HG03045 (cell line): ENCODE results near the gene ZNF282.
"Not testable (repeated sequence)": the region's sequence is repeated elsewhere in the genome, so short reads cannot be mapped to it uniquely, and the experiment has no call there.

Experiments
- ATAC-seq: cut with Tn5 transposase; IDR thresholded peaks from one replicate; pipeline ENCODE4 v1.9.1; 2021; ENCODE audit warnings: mild to moderate bottlenecking, moderate library complexity; ENCODE audit not compliant: unreplicated experiment

Gene ZNF282

DNA sequence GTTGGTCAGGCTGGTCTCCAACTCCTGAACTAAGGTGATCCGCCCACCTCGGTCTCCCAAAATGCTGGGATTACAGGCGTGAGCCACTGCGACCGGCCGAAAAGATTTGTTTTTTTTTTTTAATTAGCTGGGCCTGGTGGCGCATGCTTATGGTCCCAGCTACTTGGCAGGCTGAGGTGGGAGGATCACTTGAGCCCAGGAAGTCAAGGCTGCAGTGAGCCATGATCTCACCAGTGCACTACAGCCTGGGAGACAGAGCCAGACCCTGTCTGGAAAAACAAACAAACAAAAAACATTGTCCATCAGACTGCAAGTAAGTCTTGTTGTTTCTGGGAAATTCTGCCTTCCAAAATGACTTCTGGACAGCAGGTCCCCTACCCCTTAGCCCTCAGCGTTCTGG lies 27.8 kb downstream of the ZNF282 start:
- ATAC-seq: no peak

DNA sequence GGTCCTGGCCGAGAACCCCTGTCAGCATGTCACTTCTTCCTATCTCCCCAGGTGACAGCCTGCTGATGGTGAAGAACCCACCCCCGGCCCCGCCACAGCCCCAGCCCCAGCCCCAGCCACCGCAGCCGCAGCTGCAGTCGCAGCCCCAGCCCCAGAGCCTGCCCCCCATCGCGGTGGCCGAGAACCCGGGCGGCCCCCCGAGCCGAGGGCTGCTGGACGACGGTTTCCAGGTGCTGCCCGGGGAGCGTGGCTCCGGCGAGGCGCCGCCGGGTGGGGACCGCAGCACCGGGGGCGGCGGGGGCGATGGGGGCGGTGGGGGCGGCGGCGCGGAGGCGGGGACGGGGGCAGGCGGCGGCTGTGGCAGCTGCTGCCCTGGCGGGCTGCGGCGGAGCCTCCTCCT lies 28.4 kb downstream of the ZNF282 start:
- no peak for ATAC-seq

DNA sequence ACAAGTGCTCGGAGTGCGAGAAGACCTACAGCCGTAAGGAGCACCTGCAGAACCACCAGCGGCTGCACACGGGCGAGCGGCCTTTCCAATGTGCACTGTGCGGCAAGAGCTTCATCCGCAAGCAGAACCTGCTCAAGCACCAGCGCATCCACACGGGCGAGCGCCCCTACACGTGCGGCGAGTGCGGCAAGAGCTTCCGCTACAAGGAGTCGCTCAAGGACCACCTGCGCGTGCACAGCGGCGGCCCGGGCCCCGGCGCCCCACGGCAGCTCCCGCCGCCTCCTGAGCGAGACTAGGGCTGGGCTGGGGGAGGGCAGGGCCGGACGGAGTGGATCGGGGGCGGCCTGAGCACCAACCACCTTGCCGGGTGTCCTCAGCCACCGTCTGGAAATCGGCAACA lies 29.0 kb downstream of the ZNF282 start:
- no peak for ATAC-seq

- ATAC-seq: no peak
Measured at GRCh38 chr7:149225106-149225505, 29.8 kb downstream of the ZNF282 start.

DNA sequence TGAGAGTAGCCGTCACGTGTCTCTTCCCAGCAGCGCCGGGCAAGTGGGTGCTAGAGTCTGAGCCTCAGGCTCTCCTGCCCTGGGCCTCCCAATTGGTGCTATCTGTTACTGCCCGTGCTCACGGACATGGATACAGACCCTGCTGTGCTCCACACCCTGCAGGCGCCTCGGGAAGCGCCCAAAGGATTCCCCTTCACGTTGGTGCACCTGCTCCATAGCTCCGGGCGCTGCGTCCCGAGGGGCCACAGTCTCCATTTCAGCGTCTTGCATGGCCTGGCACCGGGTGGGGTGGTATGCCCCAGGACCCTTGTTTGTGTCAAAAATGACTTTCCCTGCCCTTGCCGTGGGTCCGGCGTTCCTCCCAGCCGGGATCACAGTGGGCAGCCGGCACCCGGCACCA lies 30.3 kb downstream of the ZNF282 start:
- ATAC-seq: no peak

- ATAC-seq: not testable (repeated sequence)
Measured at GRCh38 chr7:149226366-149226765, 31.0 kb downstream of the ZNF282 start.

GRCh38 chr7:149226840-149227494 lies 31.6 kb downstream of the ZNF282 start:
- no peak for ATAC-seq

DNA sequence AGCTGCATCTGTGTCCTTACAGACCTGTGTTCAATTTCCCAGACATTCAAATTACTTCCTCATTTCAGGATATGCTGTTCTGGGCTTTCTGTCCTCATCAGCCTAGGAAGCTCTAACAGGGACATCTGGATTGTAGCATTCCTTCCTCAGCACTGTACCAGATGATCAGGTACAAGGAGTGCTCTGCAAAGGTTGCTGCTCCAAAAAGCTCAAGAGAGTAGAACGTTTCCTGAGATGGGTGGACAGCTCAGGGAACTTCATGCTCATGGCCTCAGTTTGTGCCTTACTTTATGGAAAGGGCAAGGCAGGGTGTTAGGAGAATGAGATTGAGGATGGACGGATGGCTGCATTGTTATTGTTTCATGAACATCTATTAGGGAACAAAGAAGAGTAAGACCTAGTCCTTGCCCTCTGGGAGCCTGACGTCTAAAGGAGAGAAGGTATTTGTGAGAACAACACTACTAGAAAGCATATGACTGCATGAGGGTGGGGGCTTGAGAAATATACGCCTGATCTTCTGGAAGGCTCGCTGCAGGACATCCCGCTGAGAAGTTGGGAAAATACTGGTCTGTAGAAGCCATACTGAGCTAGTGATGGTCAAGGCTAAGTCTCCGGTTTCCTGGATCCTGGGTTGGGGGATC lies 33.6 kb downstream of the ZNF282 start:
- no peak for ATAC-seq

DNA sequence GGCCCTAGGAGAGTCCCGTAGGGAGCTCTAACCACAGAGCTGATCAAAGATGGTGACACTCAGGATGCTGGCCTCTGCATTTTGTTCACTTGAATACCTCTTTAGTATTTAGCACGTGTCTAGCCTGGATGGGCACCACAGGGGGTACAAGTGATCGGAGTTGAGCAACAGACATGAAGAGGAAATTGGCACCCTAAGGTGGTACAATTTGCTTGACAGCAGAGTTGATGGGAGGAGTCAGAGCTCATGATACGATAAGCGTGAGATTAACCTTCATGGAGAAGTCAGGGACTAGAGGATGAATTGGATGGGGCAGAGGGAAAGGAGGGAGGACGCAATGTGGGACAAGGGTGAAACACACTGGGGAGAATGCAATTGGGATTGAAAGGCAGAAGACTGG lies 34.2 kb downstream of the ZNF282 start:
- no peak for ATAC-seq

DNA sequence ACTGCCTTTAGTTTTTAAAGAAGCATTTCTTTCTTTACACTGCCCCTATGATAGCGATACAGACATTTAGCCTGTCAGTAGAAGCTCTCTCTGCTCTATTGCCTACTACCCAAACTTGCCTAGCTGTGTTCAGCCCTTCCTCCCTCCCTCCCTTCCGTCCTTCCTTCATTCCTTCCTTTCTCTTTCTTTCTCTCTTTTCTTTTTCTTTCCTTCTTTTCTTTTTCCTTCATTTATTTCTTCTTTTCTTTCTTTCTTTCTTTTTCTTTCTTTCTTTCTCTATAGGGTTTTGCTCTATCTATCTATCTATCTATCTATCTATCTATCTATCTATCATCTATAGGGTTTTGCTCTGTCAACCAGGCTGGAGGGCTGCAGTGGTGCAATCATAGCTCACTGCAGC lies 37.0 kb downstream of the ZNF282 start:
- no peak for ATAC-seq

GRCh38 chr7:149233655-149234204 lies 38.4 kb downstream of the ZNF282 start:
- not testable (repeated sequence) for ATAC-seq

GRCh38 chr7:149237502-149237901 lies 42.2 kb downstream of the ZNF282 start:
- ATAC-seq: no peak

DNA sequence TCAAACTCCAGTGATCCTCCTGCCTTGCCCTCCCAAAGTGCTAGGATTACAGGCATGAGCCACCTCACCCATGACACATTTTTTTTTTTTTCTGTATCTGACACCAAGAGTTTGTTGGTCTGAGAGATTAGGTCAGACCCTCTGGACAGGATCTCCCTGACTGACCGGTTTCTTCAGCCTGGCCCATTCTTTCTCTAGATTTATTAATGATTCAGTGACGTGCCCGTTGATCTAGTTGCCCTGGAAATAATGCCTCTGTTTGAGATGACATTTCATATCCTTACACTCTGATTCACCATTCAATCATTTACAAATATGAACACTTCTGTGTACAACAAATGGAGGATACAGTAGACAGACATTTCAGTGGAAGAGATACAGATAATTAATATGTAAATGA lies 42.7 kb downstream of the ZNF282 start:
- ATAC-seq: no peak

DNA sequence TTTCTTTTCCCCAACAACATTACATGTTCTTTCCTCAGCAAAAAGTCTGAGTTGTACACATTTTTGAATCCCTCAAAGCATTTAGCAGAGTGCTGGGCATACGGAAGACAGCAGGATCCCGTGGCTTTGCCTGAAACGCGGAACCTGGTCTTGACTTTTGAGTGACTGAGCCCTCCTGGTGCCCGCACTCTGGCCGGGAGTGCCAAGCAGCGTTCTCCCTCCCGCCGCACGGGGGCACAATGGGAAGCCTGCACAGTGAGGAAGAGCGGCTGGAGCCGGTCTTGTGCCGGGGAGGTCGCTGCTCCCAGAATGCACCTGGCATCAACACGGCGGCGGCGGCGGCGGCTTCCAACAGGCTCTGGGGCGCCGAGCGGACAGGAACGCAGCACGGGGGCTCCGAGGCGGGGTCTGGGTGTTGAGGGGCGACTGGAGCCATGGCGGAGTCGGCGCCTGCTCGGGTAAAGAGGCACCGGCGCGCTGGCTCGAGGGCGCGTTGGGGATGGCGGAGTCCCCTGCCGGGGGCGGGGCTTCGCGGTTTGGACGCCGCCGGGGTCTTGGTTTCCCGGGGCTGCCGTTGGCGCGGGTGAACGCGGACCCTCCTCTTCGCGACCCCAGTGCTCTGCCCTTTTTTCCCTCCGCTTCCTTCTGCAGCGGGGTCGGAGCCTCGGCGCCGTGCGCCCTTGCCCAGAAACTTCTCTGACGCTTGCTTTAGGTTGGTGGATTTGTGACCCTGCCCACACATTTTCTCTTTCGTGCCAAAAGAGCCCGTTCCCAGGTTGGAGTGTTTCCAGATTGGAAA lies 44.2 kb downstream of the ZNF282 start, which contains the start of gene ZNF212:
Gene ZNF212, plus strand, starts transcription at position 307 of the 799 bp plus-strand sequence. Its CDS starts 128 bp downstream, at position 435.
- peak; percentile 100 for ATAC-seq

- no peak for ATAC-seq
Measured at GRCh38 chr7:149240637-149241036, 45.3 kb downstream of the ZNF282 start.

DNA sequence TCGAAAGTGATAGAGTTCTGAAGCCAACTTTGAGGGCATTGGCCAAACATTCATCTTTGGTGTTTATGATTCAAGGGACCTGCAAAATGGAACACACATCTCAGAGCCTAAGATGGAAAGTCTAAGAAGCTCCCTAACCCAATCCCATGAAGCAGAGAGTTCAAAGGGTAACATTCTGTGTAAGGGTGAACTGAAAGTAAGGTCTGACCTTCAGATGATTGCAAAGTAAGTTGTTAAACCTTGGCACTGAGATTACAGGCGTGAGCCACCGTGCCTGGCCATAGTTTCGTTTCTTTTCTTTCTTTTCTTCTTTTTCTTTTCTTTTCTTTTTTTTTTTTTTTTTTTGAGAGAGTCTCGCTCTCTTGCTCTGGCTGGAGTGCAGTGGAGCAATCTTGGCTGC lies 46.4 kb downstream of the ZNF282 start:
- no peak for ATAC-seq

GRCh38 chr7:149245244-149245643 lies 49.9 kb downstream of the ZNF282 start:
- peak; percentile 48 for ATAC-seq

- ATAC-seq: no peak
Measured at GRCh38 chr7:149245744-149246143, 50.4 kb downstream of the ZNF282 start.

- no peak for ATAC-seq
Measured at GRCh38 chr7:149248777-149249176, 53.4 kb downstream of the ZNF282 start.

- ATAC-seq: not testable (repeated sequence)
Measured at GRCh38 chr7:149250151-149250550, 54.8 kb downstream of the ZNF282 start.

DNA sequence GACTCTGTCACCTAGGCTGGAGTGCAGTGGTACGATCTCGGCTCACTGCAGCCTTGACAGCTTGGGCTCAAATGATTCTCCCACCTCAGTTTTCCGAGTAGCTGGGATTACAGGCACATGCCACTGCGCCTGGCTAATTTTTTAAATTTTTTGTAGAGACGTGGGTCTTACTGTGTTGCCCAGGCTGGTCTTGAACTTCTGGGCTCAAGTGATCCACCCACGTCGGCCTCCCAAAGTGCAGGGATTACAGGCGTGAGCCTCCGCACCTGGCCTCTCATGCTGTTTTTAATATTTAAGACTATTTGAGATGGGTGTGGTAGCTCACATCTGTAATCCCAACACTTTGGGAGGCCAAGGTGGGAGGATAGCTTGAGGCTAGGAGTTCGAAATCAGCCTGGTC lies 56.2 kb downstream of the ZNF282 start:
- not testable (repeated sequence) for ATAC-seq

DNA sequence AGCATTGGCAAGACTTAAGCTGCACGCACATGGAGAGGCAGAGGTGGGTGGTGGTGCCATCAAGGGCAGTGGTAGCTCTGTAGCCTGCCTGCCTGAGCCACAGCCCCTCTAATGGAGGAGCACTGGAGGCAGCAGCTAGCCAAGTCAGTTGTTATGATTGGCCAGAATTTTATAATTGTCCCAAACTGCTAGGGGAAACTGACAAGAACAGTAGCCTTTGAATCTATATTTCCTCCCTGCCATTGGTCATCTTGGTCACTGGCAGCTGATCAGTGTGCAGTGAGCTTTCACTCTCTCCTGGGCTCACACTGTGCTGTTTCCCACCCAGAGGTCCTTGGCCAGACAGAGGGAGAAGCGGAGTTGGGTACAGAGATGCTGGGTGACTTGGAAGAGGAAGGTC lies 57.0 kb downstream of the ZNF282 start:
- no peak for ATAC-seq
